HepG2 (cell line): ENCODE measurements around the gene RBM3. TPM values are rescaled to one million over a fixed set of nuclear protein-coding genes. Genes with fewer than 3 reads are reported as not detected.
"Not testable (repeated sequence)": the region's sequence is repeated elsewhere in the genome, so short reads cannot be mapped to it uniquely, and the experiment has no call there.

Source experiments
- ATAC-seq: fragments of 200-7000 bp; cut with Tn5 transposase; 3 replicates; pipeline ENCODE4 v1.9.1; 2020; ENCODE audit warnings: mild to moderate bottlenecking, moderate library complexity
- BruUV-seq: library from RNA; stranded (reverse); fragments of 400-500 nt; replicated peaks from 2 replicates; lab custom pipeline; 2021; lab: Mats Ljungman, UMichigan
- CTCF ChIA-PET: fragments of 300-600 bp; formaldehyde crosslinking; extraction: SDS; loops from one replicate; lab custom pipeline; 2021; ENCODE audit warnings: low total read pairs, inconsistent platforms, low intra/inter-chr PET ratio; lab: Yijun Ruan, JAX
- POLR2A ChIA-PET: fragments of 350-600 bp; sonication (Branson Sonifier 250); formaldehyde crosslinking; loops from one replicate; lab custom pipeline; 2020; ENCODE audit warnings: antibody characterized with exemption, inconsistent platforms; lab: Yijun Ruan, JAX
- DNase-seq: peaks from one replicate; pipeline ENCODE4 v3.0.0-alpha.2; 2015; ENCODE audit warnings: low spot score
- FAIRE-seq: peaks from 3 replicates; lab custom pipeline; 2011; peaks lifted over from hg19 to GRCh38; lab: Jason Lieb, UNC
- H2AFZ ChIP-seq: one replicate; pipeline ENCODE4 v1.6.1; 2011; ENCODE audit warnings: low read length, inconsistent platforms
- H3K27ac ChIP-seq: fragments of 300-600 bp; 3 replicates; pipeline ENCODE4 v1.8.0; 2011; ENCODE audit warnings: mixed run types, mild to moderate bottlenecking, mixed read lengths, low read length, inconsistent platforms; ENCODE audit not compliant: insufficient read depth; ENCODE audit errors: extremely low read length
- H3K27me3 ChIP-seq, 2 experiments: fragments of 200-600 bp in 1 of 2; 2 replicates in 1 of 2; 3 replicates in 1 of 2; pipeline versions ENCODE4 v1.6.0 to v1.8.0; 2011; ENCODE audit warnings: low read length in 2 of 2, mild to moderate bottlenecking in 2 of 2, moderate library complexity in 2 of 2, inconsistent platforms in 1 of 2; ENCODE audit not compliant: insufficient read depth in 2 of 2, control insufficient read depth in 1 of 2
- H3K36me3 ChIP-seq, 2 experiments: fragments of 200-600 bp in 1 of 2; replicated peaks in 1 of 2; 2 replicates in 1 of 2; 3 replicates in 1 of 2; pipeline versions ENCODE4 v1.5.1 to v1.8.0; 2011; ENCODE audit warnings: low read length in 2 of 2, inconsistent platforms in 1 of 2; ENCODE audit not compliant: insufficient read depth in 2 of 2, control insufficient read depth in 1 of 2
- H3K4me1 ChIP-seq: 2 replicates; pipeline ENCODE4 v1.5.1; 2012; ENCODE audit warnings: low read length, inconsistent platforms; ENCODE audit not compliant: insufficient read depth
- H3K4me2 ChIP-seq: 2 replicates; pipeline ENCODE4 v1.6.0; 2011; ENCODE audit warnings: low read depth, low read length, inconsistent platforms
- H3K4me3 ChIP-seq, 3 experiments: fragments of 200-600 bp in 1 of 3; sonication (generic), shearing (Covaris generic) in 1 of 3; replicated peaks in 1 of 3; 2 replicates each; pipeline ENCODE4 v1.5.1; 2011 to 2016; ENCODE audit warnings: low read length in 3 of 3, inconsistent platforms in 2 of 3, low read depth in 2 of 3, mild to moderate bottlenecking in 2 of 3, control low read depth in 1 of 3, mixed read lengths in 1 of 3; ENCODE audit not compliant: insufficient read depth in 1 of 3
- H3K79me2 ChIP-seq: one replicate; pipeline ENCODE4 v1.6.1; 2011; ENCODE audit warnings: low read length, inconsistent platforms; ENCODE audit not compliant: insufficient read depth
- H3K9ac ChIP-seq: 2 replicates; pipeline ENCODE4 v1.6.0; 2011; ENCODE audit warnings: mild to moderate bottlenecking, low read depth, low read length, inconsistent platforms; ENCODE audit not compliant: insufficient read depth
- H3K9me3 ChIP-seq: 2 replicates; pipeline ENCODE4 v1.5.1; 2012; ENCODE audit warnings: mild to moderate bottlenecking, low read length
- H4K20me1 ChIP-seq: 2 replicates; pipeline ENCODE4 v1.6.0; 2011; ENCODE audit warnings: inconsistent platforms, mild to moderate bottlenecking, low read length, moderate library complexity; ENCODE audit not compliant: insufficient read depth
- AHR ChIP-seq: IDR thresholded peaks from 2 replicates; pipeline ENCODE4 v1.6.1; 2018; ENCODE audit warnings: missing genetic modification reagents, missing compliant biosample characterization
- ATF7-NPFF ChIP-seq: sonication (generic); formaldehyde crosslinking; IDR thresholded peaks from 2 replicates; pipeline ENCODE4 v1.8.1; 2023; ENCODE audit warnings: mild to moderate bottlenecking, low read depth, missing genetic modification reagents, moderate library complexity
- BCL6 ChIP-seq: IDR thresholded peaks from 2 replicates; pipeline ENCODE4 v1.6.1; 2016; ENCODE audit warnings: missing genetic modification reagents, missing compliant biosample characterization
- CBFB ChIP-seq: sonication (generic); formaldehyde crosslinking; IDR thresholded peaks from 2 replicates; pipeline ENCODE4 v1.4.0; 2020; ENCODE audit warnings: missing genetic modification reagents
- EP300 ChIP-seq, 3 experiments: sonication (generic) in 1 of 3; formaldehyde crosslinking in 1 of 3; IDR thresholded peaks; 2 replicates each; pipeline versions ENCODE4 v1.5.1 to v1.6.1; 2011 to 2020; ENCODE audit warnings: low read depth in 2 of 3, low read length in 2 of 3, borderline replicate concordance in 1 of 3, improper control_type of control experiment in 1 of 3, mild to moderate bottlenecking in 1 of 3, missing genetic modification reagents in 1 of 3, moderate library complexity in 1 of 3
- FOSL2 ChIP-seq: sonication (generic); formaldehyde crosslinking; IDR thresholded peaks from 2 replicates; pipeline ENCODE4 v1.4.0; 2020; ENCODE audit warnings: missing genetic modification reagents
- GATAD2A ChIP-seq: IDR thresholded peaks from 2 replicates; pipeline ENCODE4 v1.6.1; 2016
- NCOA2 ChIP-seq: sonication (generic); formaldehyde crosslinking; IDR thresholded peaks from 2 replicates; pipeline ENCODE4 v1.8.0; 2022; ENCODE audit warnings: inconsistent platforms
- NR2F6 ChIP-seq, 2 experiments: IDR thresholded peaks; 2 replicates each; pipeline ENCODE4 v1.6.1; 2016; ENCODE audit warnings: antibody characterized with exemption in 1 of 2, mild to moderate bottlenecking in 1 of 2
- PPARG ChIP-seq: conservative IDR thresholded peaks from 2 replicates; pipeline ENCODE4 v1.6.1; 2016; ENCODE audit warnings: missing biosample characterization, missing genetic modification reagents
- RARA ChIP-seq: IDR thresholded peaks from 2 replicates; pipeline ENCODE4 v1.6.1; 2016; ENCODE audit warnings: missing genetic modification reagents, missing compliant biosample characterization
- RCOR2 ChIP-seq: IDR thresholded peaks from 2 replicates; pipeline ENCODE4 v1.6.1; 2016; ENCODE audit warnings: missing biosample characterization, missing genetic modification reagents
- RXRA ChIP-seq: sonication (generic); formaldehyde crosslinking; IDR thresholded peaks from 2 replicates; pipeline ENCODE4 v1.5.1; 2020; ENCODE audit warnings: missing genetic modification reagents
- RXRB ChIP-seq: IDR thresholded peaks from 2 replicates; pipeline ENCODE4 v1.6.1; 2016; ENCODE audit warnings: borderline replicate concordance, missing genetic modification reagents, missing compliant biosample characterization
- SALL1 ChIP-seq: sonication (generic); formaldehyde crosslinking; IDR thresholded peaks from 2 replicates; pipeline ENCODE4 v1.8.0; 2022; ENCODE audit warnings: mild to moderate bottlenecking, missing genetic modification reagents
- SAP130 ChIP-seq: IDR thresholded peaks from 2 replicates; pipeline ENCODE4 v1.6.1; 2016; ENCODE audit warnings: low read depth
- SOX5 ChIP-seq: IDR thresholded peaks from 2 replicates; pipeline ENCODE4 v1.6.1; 2016; ENCODE audit warnings: borderline replicate concordance
- SOX6 ChIP-seq, 2 experiments: fragments of 450-650 bp in 1 of 2; sonication (generic) in 1 of 2; formaldehyde crosslinking in 1 of 2; IDR thresholded peaks; 2 replicates each; pipeline versions ENCODE4 v1.4.0 to v1.6.1; 2017 to 2020; ENCODE audit warnings: antibody characterized with exemption in 1 of 2, mild to moderate bottlenecking in 1 of 2, missing genetic modification reagents in 1 of 2
- SP140L ChIP-seq: sonication (generic); formaldehyde crosslinking; IDR thresholded peaks from 2 replicates; pipeline ENCODE4 v1.4.0; 2020; ENCODE audit warnings: missing genetic modification reagents, borderline replicate concordance
- TEAD3 ChIP-seq: optimal IDR thresholded peaks from 2 replicates; pipeline ENCODE3; 2016; ENCODE audit warnings: borderline replicate concordance
- ZNF460 ChIP-seq: sonication (generic); formaldehyde crosslinking; IDR thresholded peaks from 2 replicates; pipeline ENCODE4 v1.5.1; 2020; ENCODE audit warnings: missing genetic modification reagents, mild to moderate bottlenecking, borderline replicate concordance
- WGBS: methylation state at CpG from one replicate; pipeline ENCODE4 v1.1.6; 2017; ENCODE audit warnings: low lambda C conversion rate; 5-methylcytosine and 5-hydroxymethylcytosine counted together
- in situ Hi-C: cut with HindIII; loops from 2 replicates; pipeline ENCODE4 v1.10.0; 2017; ENCODE audit warnings: low pct_unique_long_range_greater_than_20kb; ENCODE audit not compliant: extremely low pct_ligation_motif_present
- intact Hi-C: fragments of 100-400 bp; cut with micrococcal nuclease; formaldehyde crosslinking; loops from one replicate; pipeline ENCODE4 v1.10.0; 2022; ENCODE audit not compliant: unreplicated experiment
- polyA plus RNA-seq, 8 experiments: library from polyadenylated mRNA; depleted of rRNA in 3 of 8; stranded (reverse) in 7 of 8; unstranded in 1 of 8; fragments of >200 nt; fragmentation: Illumina TruSeq in 4 of 8; extraction: Trizol in 4 of 8; gene quantifications; 2 replicates each; pipeline versions ENCODE4 v1.2.1 to v1.2.3, GENCODE V29; 2011 to 2016; ENCODE audit warnings: low read depth in 4 of 8, missing spikeins in 1 of 8, mixed read lengths in 1 of 8; ENCODE audit not compliant: insufficient read depth in 1 of 8
- total RNA-seq, 5 experiments: library from RNA; depleted of rRNA; stranded (reverse); fragments of >200 nt; fragmentation: Illumina TruSeq; extraction: Trizol; gene quantifications; 2 replicates each; pipeline ENCODE4 v1.2.3, GENCODE V29; 2016; ENCODE audit warnings: low read depth in 1 of 5
- TF ChIP-seq, protein P1 (sequence below): sonication (generic); formaldehyde crosslinking; IDR thresholded peaks from 2 replicates; pipeline ENCODE4 v1.4.0; 2020; ENCODE audit warnings: missing genetic modification reagents, borderline replicate concordance

Gene RBM3
- total and polyA plus RNA-seq, 2 of the 13 experiments (the other 11 are each of a cell fraction or from before 2014, with no cell fraction given): 123 to 182 TPM

DNA sequence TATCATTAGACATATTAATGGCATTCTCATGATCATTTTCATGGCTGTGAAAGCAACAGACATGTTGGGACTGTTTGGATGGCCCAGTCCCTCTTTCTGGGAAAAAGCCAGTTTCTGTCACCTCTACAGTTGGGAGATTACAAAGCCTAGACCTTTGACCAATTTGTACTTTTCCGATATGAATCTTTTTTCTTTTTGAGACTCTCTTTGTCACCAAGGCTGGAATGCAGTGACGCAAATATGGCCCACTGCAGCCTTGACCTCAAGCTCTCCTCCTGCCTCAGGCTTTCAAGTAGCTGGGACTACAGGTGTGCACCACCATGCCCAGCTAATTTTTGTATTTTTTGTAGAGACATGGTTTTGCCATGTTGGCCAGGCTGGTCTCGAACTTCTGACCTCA lies 25.4 kb upstream of the RBM3 start (continued):
- peak; percentile 65; the same call in 1 of the 2 replicates for TF ChIP-seq RXRB
- TF ChIP-seq NCOA2 (CRISPR knock-in tag): peak; percentile 59; the same call in 1 of the 2 replicates
- TF ChIP-seq SOX5 (CRISPR knock-in tag): peak; percentile 47; the same call in 1 of the 2 replicates
- peak; percentile 46; the same call in 1 of the 2 replicates for TF ChIP-seq ZNF460 (CRISPR knock-in tag)
- 0 out of 2 replicates have a peak, but pooled peaks have one; percentile 13 for TF ChIP-seq RCOR2 (CRISPR knock-in tag)
- TF ChIP-seq SOX6 (IDR thresholded peaks at IDR 0.05): no peak
- TF ChIP-seq SOX6 (CRISPR knock-in tag; IDR thresholded peaks at IDR 0.05): peak; percentile 62; the same call in 1 of the 2 replicates
- TF ChIP-seq, protein P1, sequence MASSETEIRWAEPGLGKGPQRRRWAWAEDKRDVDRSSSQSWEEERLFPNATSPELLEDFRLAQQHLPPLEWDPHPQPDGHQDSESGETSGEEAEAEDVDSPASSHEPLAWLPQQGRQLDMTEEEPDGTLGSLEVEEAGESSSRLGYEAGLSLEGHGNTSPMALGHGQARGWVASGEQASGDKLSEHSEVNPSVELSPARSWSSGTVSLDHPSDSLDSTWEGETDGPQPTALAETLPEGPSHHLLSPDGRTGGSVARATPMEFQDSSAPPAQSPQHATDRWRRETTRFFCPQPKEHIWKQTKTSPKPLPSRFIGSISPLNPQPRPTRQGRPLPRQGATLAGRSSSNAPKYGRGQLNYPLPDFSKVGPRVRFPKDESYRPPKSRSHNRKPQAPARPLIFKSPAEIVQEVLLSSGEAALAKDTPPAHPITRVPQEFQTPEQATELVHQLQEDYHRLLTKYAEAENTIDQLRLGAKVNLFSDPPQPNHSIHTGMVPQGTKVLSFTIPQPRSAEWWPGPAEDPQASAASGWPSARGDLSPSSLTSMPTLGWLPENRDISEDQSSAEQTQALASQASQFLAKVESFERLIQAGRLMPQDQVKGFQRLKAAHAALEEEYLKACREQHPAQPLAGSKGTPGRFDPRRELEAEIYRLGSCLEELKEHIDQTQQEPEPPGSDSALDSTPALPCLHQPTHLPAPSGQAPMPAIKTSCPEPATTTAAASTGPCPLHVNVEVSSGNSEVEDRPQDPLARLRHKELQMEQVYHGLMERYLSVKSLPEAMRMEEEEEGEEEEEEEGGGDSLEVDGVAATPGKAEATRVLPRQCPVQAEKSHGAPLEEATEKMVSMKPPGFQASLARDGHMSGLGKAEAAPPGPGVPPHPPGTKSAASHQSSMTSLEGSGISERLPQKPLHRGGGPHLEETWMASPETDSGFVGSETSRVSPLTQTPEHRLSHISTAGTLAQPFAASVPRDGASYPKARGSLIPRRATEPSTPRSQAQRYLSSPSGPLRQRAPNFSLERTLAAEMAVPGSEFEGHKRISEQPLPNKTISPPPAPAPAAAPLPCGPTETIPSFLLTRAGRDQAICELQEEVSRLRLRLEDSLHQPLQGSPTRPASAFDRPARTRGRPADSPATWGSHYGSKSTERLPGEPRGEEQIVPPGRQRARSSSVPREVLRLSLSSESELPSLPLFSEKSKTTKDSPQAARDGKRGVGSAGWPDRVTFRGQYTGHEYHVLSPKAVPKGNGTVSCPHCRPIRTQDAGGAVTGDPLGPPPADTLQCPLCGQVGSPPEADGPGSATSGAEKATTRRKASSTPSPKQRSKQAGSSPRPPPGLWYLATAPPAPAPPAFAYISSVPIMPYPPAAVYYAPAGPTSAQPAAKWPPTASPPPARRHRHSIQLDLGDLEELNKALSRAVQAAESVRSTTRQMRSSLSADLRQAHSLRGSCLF: no peak
- TF ChIP-seq EP300 (IDR thresholded peaks at IDR 0.05; ENCODE audit: low read depth in 2 of 2, low read length in 2 of 2): peak in 1 of 2 experiments; percentile 30; a peak in 1 of 4 replicates
- TF ChIP-seq EP300 (CRISPR knock-in tag; IDR thresholded peaks at IDR 0.05; ENCODE audit: borderline replicate concordance): no peak
- peak; percentile 69 for TF ChIP-seq NR2F6 (IDR thresholded peaks at IDR 0.05)
- peak; percentile 83 for TF ChIP-seq NR2F6 (CRISPR knock-in tag; IDR thresholded peaks at IDR 0.05)
- TF ChIP-seq SP140L (CRISPR knock-in tag): no peak
- TF ChIP-seq TEAD3 (CRISPR knock-in tag): peak; percentile 84
- TF ChIP-seq CBFB: no peak
- TF ChIP-seq BCL6 (CRISPR knock-in tag): 0 out of 2 replicates have a peak, but pooled peaks have one; percentile 21
- TF ChIP-seq SAP130 (CRISPR knock-in tag): 0 out of 2 replicates have a peak, but pooled peaks have one; percentile 24
- 0 out of 2 replicates have a peak, but pooled peaks have one; percentile 23 for TF ChIP-seq SALL1 (CRISPR knock-in tag)
- TF ChIP-seq RXRA: peak; percentile 64; the same call in 1 of the 2 replicates
- TF ChIP-seq GATAD2A: 0 out of 2 replicates have a peak, but pooled peaks have one; percentile 22
- TF ChIP-seq FOSL2 (CRISPR knock-in tag): 0 out of 2 replicates have a peak, but pooled peaks have one; percentile 18
- no peak for TF ChIP-seq ATF7-NPFF (CRISPR knock-in tag)
- TF ChIP-seq AHR (CRISPR knock-in tag): no peak
- TF ChIP-seq PPARG (CRISPR knock-in tag): peak; percentile 63; the same call in 1 of the 2 replicates
- peak; percentile 63 for TF ChIP-seq RARA

DNA sequence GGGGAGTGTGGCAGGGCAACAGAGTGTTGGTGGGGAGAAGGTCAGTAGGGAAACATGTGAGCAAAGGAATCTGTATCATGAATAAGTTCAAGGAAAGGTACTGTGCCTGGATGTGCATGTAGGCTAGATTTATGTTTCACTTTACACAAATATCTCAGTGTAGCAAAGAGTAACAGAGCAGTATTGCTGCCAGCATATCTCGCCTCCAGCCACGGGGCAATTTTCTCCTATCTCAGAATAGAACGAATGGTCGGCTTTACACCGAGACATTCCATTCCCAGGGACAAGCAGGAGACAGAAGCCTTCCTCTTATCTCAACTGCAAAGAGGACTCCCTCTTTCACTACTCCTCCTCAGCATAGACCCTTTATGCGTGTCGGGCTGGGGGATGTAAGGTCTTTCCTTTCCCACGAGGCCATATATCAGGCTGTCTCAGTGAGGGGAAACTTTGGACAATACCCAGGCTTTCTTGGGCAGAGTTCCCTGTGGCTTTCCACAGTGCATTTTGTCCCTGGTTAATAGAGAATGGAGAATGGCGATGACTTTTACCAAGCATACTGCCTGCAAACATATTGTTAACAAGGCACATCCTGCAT lies 18.5 kb upstream of the RBM3 start:
- H3K9ac ChIP-seq, H3K4me1 ChIP-seq, FAIRE-seq, intact Hi-C loops, H2AFZ ChIP-seq, in situ Hi-C loops, H4K20me1 ChIP-seq, DNase-seq, H3K27me3 ChIP-seq, ATAC-seq, BruUV-seq, POLR2A ChIA-PET, H3K4me3 ChIP-seq, CTCF ChIA-PET, H3K36me3 ChIP-seq, H3K79me2 ChIP-seq, H3K9me3 ChIP-seq, H3K4me2 ChIP-seq, H3K27ac ChIP-seq: not testable (repeated sequence)
- 89% methylated on average over 8 of the region's 9 CpGs for WGBS
